ENCODE data around the gene PHOSPHO1.

Gene PHOSPHO1

DNA sequence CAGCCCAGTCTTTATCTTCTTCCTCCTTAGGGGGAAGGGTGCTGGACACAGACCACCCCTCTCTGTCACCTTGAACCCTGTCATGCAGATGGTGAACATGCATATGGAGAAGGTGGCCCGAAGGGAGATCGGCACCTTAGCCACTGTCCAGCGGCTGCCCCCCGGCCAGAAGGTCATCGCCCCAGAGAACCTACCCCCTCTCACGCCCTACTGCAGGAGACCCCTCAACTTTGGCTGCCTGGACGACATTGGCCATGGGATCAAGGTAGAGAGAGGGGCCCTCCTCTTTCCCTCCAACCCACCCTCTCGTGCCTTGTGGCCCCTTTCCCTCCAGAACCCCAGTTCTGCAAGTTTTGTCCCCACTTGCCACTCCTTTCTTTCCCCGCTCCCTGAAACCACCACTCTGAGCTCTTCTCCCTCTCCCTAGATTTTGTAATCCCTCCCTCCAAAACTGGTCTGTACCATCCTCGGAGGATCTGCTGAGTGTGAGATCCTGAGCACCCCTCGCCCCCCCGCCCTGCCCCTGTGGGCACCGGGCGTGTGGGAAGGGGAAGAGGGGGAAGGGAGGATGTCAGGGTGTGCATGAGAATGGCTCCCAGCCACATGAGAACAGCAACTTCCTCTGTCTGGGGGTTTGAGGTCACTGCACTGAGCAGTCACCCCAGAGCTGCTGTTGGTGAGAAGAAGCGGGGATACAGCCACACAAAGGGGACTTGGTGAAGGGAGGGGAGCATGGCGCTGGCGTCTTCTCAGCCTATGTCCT, 12.8 kb downstream of the PHOSPHO1 start:
- peak; percentile 59 for DNase-seq

GRCh38 chr17:49216953-49217650, 13.5 kb downstream of the PHOSPHO1 start:
- no peak for DNase-seq

- DNase-seq, result no peak
Measured at GRCh38 chr17:49216482-49216881, 14.1 kb downstream of the PHOSPHO1 start.

DNA sequence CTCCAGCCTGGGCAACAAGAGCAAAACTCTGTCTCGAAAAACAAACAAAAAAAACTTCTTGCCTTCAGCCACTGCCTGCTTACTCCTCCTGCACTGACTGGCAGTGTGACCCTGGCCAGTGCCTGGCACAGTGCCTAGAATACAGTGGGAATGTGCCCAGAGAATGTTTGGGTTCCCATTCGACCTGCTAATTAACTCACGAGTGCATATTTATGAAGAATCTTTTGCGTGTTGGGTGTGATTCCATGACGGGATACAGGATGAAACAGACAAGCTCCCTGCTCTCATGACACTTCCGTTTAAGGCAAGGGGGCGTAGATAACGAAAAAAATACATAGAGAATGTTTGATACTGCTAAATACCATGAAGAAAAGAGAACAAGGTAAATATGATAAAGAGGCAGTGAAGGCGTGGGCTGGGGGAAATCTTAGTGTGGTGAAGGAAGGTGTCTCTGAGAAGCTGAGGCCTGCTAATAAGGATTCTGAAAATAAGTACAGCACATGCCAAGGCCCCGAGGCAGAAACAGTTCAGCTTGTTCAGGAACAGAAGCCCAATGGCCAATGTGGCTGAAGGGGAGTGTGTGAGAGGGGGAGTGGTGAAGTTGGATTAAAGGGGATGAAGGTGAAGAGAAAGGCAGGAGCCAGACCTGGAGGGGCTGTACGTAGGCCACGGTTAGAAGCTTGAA, 15.8 kb downstream of the PHOSPHO1 start:
- no peak for DNase-seq

DNA sequence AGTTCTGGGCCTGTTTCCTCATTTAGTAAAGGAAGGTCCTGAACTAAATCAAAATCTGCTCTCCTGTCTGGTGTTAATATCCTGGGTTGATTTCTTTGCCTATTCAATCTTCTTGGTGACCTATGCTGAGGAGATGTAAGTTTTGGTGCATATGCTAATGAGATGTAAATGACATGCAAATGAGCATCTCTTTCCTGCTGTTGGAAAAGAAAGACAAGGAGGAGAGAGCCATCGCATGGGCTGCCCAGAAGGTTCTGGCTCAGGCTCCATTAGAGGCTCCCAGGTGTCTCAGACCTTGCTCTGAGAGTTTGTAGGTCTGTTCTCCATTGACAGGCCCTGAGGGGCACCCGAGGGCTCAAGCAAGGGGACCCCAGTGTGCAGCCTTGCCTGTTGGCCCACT, 16.7 kb downstream of the PHOSPHO1 start:
- no peak for DNase-seq

DNA sequence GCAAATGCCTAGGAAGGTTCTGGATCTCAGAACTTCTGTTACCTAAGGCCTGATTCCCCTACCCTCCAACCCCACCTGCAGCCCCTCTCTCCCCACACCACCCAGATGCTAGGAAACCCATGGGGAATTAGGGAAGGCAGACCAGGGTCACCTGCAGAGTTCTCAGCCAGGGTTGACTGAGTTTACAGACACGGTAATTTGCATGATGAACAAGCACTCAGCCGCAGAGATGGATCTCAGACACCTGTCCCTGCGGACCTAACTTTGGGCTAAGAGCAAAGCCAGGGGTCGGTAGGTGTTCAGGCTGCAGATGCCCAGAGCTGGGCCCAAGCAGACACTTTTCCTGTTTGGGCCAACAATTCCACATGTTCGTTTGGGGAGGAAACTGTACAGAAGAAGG, 17.2 kb downstream of the PHOSPHO1 start:
- no peak for DNase-seq

GRCh38 chr17:49210158-49211029, 20.2 kb downstream of the PHOSPHO1 start, which contains the start of the genes ABI3 and GNGT2:
ABI3 (plus strand) TSS chr17:49210707; CDS start chr17:49210725, 18 bp downstream.
GNGT2 (minus strand) TSS chr17:49210574; CDS start chr17:49207422, 3,152 bp downstream.
- no peak for DNase-seq

GRCh38 chr17:49209061-49209571, 21.5 kb downstream of the PHOSPHO1 start:
- no peak for DNase-seq

DNA sequence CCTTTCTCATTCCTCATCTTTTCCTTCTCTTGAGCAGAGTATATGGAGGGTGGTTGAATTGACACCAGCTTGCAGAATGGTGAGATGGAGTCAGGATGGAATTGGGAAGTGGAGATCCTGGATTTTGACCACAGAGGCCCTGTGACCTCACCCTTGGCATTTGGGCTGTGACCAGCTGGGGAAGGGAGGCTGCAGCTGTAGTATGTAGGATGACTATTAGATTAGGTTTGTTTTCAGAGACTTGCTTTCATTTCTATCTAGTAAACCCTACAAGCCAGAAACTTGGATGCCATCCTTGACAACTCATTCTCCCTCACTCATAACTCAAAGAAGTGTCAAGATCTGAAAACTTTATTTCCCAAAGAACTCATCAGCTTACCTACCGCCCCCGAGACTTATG, 26.1 kb downstream of the PHOSPHO1 start:
- no peak for DNase-seq

DNA sequence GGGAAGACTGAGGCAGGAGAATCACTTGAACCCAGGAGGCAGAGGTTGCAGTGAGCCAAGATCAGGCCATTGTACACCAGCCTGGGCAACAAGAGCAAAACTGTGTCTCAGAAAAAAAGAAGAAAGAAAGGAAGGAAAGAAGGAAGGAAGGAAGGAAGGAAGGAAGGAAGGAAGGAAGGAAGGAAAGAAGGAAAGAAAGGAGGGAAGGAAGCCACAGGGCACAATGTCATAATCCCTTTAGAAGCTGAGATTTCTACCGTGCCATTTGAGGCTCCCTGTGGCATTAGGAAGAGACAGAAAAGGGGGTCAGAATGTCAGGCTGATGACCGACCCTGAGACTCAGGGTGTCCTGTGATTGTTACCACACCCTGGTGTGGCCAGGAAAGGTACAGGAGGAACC, 26.8 kb downstream of the PHOSPHO1 start:
- DNase-seq, result no peak

DNA sequence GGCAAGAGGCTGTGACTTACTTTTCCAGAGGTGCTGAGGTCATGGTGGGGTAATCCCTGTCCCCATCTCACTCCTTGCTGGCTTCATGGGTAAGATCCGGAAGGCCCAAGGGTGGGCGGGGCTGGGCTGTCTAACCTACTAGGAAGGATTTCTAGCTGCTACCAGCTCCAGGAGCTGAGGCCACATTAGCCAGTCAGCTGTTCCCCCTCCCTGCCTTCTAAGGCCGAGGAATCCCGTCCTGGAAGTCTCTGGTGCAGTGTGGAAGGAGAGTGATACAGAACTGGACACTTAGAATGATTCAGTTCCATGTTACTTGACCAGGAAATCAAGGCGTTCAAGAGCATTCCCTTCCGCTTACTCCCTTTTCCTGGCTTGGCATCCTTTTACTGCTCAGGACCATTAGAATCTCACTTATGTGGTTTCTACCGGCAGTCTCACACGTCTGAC, 29.1 kb downstream of the PHOSPHO1 start:
- no peak for DNase-seq

DNA sequence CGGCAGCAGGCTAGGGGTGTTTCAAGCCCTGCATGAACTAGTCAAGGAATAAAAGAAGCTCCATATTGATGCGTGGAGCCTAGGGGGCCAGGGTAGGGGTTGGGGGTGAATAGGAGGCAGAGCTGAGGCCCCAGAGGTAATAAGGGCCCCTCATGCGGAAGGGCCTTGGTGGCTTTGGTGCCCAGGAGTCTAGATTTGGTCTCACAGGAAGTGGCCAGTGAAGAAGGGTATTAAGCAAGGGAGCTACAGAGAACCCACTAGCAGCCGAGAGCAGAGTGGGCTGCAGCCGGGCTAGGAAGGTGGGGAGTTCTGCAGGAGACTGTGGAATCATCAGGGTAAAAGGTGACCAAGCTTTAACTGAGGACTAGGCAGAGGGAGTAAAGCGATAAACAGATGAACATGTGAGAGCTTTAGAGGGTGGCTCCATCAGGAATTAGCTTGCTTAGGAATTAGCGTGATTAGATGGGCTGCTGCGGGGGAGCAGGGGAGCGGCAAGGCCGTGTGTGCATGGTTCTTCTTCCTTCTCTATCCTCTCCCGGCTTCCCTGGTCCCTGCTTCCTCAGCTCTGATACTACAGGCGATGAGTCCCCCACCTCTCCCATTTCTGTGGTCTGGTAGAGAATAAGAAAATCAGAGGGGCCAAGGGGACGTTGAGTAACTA, 30.0 kb downstream of the PHOSPHO1 start:
- DNase-seq, result no peak

DNA sequence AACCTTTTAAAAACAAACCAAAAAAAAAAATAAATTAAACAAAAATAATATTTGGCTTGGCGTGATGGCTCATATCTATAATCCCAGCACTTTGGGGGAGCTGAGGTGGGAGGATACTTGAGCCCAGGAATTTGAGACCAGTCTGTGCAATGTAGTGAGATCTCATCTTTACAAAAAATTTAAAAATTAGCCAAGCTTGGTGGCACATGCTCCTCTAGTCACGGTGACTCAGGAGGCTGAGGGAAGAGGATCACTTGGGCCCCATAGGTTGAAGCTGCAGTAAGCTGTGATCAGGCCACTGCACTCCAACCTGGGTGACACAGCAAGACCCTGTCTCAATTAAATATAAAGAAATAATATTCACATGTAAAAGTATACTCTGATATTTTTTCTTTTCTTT, 32.4 kb downstream of the PHOSPHO1 start:
- DNase-seq, result no peak

GRCh38 chr17:49197346-49197998, 33.1 kb downstream of the PHOSPHO1 start:
- DNase-seq, result no peak

GRCh38 chr17:49196520-49196919, 34.1 kb downstream of the PHOSPHO1 start:
- DNase-seq, result no peak

DNA sequence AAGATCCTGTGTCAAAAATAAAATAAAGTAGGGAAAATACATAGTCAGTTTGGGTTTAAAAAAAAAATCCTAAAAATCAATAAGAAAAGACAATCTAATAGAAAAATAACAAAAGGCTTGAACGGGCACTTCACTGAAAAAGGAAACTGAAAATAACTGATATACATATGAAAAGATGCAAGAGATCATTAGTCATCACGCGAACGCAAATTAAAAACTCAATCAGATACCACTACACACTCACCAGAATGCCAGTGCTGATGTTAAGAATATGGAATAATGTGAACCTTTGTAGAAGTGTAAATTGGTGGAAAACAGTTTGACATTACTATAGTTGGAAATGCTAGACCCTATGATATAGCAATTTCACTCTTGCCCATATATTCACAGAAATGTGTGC, 34.8 kb downstream of the PHOSPHO1 start:
- DNase-seq, result no peak

DNA sequence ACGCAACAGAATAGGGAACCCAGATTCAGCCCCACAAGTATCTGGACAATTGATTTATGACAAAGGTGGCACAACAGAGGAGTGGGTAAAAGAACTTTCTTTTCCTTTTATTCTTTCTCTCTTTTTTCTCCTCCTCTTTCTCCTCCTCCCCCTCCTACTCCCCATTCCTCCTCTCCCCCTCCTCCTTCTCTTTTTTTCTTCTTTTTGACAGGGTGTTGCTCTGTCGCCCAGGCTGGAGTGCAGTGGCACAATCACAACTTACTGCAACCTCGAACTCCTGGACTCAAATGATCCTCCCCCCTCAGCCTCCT, 36.3 kb downstream of the PHOSPHO1 start:
- no peak for DNase-seq

- no peak for DNase-seq
Measured at GRCh38 chr17:49193513-49194296, 36.9 kb downstream of the PHOSPHO1 start.

DNA sequence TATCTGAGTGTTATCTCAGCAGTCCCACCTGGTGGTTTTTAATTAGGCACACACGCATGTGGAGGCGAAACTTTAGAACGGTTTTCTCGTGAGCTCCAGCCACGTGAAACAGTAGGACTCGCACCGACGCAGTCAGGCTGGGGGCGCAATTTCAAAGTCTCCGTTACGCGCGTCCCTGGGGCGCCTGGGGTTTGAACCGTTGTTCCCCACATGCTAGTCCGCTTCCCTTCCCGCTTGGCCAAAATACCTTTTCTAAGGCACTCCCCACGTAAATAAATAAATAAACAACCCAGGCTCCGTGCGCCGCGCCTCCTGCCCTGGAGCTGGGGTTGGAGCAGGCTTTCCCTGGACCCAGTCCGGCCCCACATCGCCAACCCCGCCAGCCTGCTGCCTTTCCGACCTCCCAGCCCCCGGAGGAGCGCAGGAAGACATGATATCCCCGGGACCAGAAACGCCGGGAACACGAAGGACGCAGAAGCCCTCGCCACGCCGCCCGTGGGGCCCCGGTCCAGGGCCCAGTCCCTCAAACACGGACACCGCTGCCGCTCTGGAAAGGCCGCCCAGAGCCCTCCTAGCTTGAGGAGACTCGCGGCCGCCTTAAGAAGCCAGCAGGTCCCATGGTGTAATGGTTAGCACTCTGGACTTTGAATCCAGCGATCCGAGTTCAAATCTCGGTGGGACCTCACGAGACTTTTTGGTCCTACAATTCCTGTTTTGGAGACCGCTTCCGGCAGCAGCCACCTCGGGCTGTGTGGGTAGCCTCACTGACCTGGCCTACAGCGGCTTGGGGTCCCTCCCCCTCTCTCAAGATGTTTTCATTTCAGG, 38.5 kb downstream of the PHOSPHO1 start:
- peak; percentile 71 for DNase-seq

All from activated gamma-delta T cell (primary cell).